ENCODE results near the gene ABCG5. TPM values are rescaled to one million over a fixed set of nuclear protein-coding genes. Genes with fewer than 3 reads are reported as not detected.

The ABCG5 gene
- total RNA-seq, 1 donor from 2014 or later: not detected

DNA sequence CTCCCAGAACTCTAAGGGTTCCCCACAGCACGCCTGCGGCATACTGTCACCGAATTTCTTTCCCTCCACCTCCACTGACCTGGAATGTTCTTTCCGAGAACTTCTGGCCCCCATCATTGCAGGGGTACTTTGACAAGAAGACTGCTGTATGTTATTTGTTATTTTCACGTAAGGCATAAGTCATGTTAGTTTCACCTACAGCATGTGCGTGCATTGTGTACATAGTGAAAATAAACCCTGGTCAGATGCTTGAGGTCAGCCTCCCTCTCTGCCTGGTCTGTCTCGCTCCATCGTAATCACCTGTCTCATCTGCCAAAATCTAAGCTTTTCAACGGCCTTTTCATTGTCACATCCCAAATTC lies 4.2 kb upstream of the ABCG5 start:
- Mint-ChIP-seq H3K4me1 (ENCODE audit: unreplicated experiment) (peaks cover 12% of the 10 kb centered on the region), H3K4me3 (ENCODE audit: unreplicated experiment) (no peak overlapping the region), H3K27ac (ENCODE audit: unreplicated experiment) (no peak overlapping the region), H3K36me3 (ENCODE audit: low read depth, unreplicated experiment) (no peaks in the 10 kb centered on the region), H3K27me3 (ENCODE audit: unreplicated experiment) (peaks cover 3% of the 10 kb centered on the region), H3K9me3 (ENCODE audit: unreplicated experiment) (no peaks in the 10 kb centered on the region)
- TF ChIP-seq, protein P1, sequence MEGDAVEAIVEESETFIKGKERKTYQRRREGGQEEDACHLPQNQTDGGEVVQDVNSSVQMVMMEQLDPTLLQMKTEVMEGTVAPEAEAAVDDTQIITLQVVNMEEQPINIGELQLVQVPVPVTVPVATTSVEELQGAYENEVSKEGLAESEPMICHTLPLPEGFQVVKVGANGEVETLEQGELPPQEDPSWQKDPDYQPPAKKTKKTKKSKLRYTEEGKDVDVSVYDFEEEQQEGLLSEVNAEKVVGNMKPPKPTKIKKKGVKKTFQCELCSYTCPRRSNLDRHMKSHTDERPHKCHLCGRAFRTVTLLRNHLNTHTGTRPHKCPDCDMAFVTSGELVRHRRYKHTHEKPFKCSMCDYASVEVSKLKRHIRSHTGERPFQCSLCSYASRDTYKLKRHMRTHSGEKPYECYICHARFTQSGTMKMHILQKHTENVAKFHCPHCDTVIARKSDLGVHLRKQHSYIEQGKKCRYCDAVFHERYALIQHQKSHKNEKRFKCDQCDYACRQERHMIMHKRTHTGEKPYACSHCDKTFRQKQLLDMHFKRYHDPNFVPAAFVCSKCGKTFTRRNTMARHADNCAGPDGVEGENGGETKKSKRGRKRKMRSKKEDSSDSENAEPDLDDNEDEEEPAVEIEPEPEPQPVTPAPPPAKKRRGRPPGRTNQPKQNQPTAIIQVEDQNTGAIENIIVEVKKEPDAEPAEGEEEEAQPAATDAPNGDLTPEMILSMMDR (IDR thresholded peaks at IDR 0.05; ENCODE audit: unreplicated experiment): no peak
- DNase-seq (ENCODE audit: low spot score): no peak

DNA sequence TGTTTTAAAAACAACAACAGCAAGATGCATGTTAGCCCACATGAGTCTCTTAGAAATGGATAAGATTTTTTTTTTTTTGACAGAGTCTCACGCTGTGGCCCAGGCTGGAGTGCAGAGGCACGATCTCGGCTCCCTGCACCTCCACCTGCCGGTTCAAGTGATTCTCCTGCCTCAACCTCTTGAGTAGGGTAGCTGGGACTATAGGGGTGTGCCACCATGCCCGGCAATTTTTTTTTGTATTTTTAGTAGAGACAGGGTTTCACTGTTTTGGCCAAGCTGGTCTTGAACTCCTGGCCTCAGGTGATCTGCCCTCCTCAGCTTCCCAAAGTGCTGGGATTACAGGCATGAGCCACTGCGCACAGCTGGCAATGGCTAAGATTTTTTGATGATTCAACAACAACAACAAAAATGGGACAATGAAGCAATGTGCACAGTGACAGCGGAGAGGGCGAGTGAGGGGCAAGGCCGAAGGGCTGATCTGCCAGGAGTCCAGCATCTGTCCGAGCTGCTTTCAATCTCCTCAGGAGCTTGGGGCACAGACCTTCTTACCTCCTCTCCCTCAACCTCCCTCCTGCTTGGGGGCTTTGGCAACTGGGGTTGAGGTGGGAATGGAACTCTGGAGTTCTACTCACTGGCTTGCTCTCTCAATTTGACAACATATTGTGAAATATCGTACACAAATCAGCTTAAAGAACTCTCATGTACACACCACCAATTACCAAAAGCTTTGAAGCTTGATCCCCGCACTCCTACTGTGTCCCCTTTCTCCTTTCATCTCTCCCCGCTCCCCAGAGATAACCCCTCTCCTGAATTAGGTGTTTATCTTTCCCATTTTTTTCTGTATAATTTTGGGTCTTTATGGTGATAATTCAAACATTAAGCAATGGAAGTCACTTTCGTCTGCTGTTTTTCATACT lies 3.6 kb upstream of the ABCG5 start:
- Mint-ChIP-seq H3K4me3 (ENCODE audit: unreplicated experiment) (no peak overlapping the region), H3K4me1 (ENCODE audit: unreplicated experiment) (peaks cover 12% of the 10 kb centered on the region), H3K27me3 (ENCODE audit: unreplicated experiment) (peaks cover 3% of the 10 kb centered on the region), H3K36me3 (ENCODE audit: low read depth, unreplicated experiment) (no peaks in the 10 kb centered on the region), H3K9me3 (ENCODE audit: unreplicated experiment) (no peaks in the 10 kb centered on the region), H3K27ac (ENCODE audit: unreplicated experiment) (no peak overlapping the region)
- TF ChIP-seq, protein P1 (IDR thresholded peaks at IDR 0.05; ENCODE audit: unreplicated experiment): no peak
- DNase-seq (ENCODE audit: low spot score): no peak

DNA sequence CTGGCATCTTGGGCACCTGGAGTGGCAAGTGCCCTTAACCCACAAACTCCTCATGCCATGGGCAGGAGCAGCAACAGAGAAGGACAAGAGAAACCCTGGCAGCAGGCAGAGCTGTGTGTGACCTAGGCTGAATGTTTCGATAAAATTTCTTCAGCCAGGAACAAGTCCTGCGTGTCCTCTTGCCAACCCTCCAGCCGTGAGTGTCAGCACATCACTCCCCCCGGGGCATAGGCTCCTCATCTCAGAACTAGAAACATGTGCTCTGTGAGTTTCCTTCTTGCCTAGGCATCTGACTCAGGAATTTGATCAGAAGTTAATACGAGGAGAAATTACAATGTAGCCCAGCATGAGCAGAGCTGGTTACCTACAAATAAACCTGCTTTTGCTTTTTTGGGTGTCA lies 2.3 kb upstream of the ABCG5 start:
- no peak for DNase-seq (ENCODE audit: low spot score)
- peak overlapping the region; percentile 24 for H3K27ac Mint-ChIP-seq (ENCODE audit: unreplicated experiment)
- H3K9me3 Mint-ChIP-seq (ENCODE audit: unreplicated experiment): no peaks in the 10 kb centered on the region
- TF ChIP-seq, protein P1 (IDR thresholded peaks at IDR 0.05; ENCODE audit: unreplicated experiment): no peak
- H3K4me1 Mint-ChIP-seq (ENCODE audit: unreplicated experiment): peaks cover 12% of the 10 kb centered on the region
- H3K4me3 Mint-ChIP-seq (ENCODE audit: unreplicated experiment): no peak overlapping the region
- H3K27me3 Mint-ChIP-seq (ENCODE audit: unreplicated experiment): peaks cover 3% of the 10 kb centered on the region
- no peaks in the 10 kb centered on the region for H3K36me3 Mint-ChIP-seq (ENCODE audit: low read depth, unreplicated experiment)

DNA sequence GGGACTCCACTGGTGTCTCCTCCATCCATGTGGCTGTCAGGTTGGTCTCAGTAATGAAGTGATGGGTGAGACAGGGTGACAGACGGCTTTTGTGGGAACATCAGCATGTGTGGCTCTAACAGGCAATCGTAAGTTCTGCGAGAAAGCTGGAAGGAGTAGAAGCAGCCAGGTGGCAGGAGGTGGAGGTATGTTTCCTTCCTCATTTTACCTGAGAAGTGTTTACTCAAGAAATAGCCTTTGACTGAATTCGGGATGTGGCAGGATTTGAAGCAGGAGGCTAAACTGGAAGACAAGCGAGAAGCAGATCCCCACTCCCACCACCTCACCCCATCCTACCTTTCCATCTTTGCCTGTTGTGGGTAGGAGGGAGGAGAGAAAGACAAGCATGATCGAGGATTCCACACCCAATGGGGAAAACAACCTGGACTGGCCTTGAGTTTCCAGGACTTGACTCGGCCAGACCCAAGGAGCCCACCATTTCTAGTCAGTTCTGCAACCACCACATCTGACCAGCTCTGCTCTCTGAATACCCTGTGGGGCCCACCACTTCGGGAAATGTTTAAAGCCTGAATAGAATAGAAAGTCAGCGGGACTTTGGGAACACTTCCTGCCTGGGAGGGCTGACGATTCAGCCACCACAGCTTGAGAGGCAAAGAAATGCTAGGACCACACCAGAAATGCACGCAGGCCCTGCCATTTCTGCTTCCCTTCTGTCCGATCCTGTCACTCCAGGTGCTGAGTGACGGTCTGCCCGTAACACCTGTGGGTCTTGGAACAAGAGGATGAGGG lies 1.3 kb upstream of the ABCG5 start:
- no peak for DNase-seq (ENCODE audit: low spot score)
- H3K36me3 Mint-ChIP-seq (ENCODE audit: low read depth, unreplicated experiment): no peaks in the 10 kb centered on the region
- TF ChIP-seq, protein P1 (IDR thresholded peaks at IDR 0.05; ENCODE audit: unreplicated experiment): no peak
- H3K27me3 Mint-ChIP-seq (ENCODE audit: unreplicated experiment): peaks cover 2% of the 10 kb centered on the region
- H3K4me1 Mint-ChIP-seq (ENCODE audit: unreplicated experiment): peaks cover 12% of the 10 kb centered on the region
- H3K4me3 Mint-ChIP-seq (ENCODE audit: unreplicated experiment): no peak overlapping the region
- H3K9me3 Mint-ChIP-seq (ENCODE audit: unreplicated experiment): no peaks in the 10 kb centered on the region
- H3K27ac Mint-ChIP-seq (ENCODE audit: unreplicated experiment): peak overlapping the region; percentile 17

All from endothelial cell (in vitro differentiated cells).